Mesenchymal stem cell (in vitro differentiated cells and primary cell): ENCODE data around the gene OSBPL3.

Experiments used
- DNase-seq: peaks from one replicate; pipeline ENCODE4 v3.0.0-alpha.2; 2013
- H2AFZ ChIP-seq: one replicate; pipeline ENCODE4 v1.6.1; 2013; ENCODE audit warnings: low read depth, mild to moderate bottlenecking, control low read depth, inconsistent platforms, low read length, moderate library complexity
- H2AK5ac ChIP-seq: 2 replicates; pipeline ENCODE4 v1.6.1; 2013; ENCODE audit warnings: low read length, moderate library complexity, mild to moderate bottlenecking, inconsistent platforms; ENCODE audit not compliant: severe bottlenecking
- H2BK120ac ChIP-seq: one replicate; pipeline ENCODE4 v1.6.1; 2013; ENCODE audit warnings: low read depth, mild to moderate bottlenecking, inconsistent platforms, low read length, moderate library complexity
- H2BK12ac ChIP-seq, 2 experiments: one replicate each; pipeline ENCODE4 v1.6.1; 2013; ENCODE audit warnings: inconsistent platforms in 2 of 2, low read length in 2 of 2, mild to moderate bottlenecking in 2 of 2, moderate library complexity in 2 of 2, control low read depth in 1 of 2
- H2BK15ac ChIP-seq: one replicate; pipeline ENCODE4 v1.6.1; 2013; ENCODE audit warnings: mild to moderate bottlenecking, low read depth, inconsistent platforms; ENCODE audit not compliant: poor library complexity, severe bottlenecking
- H2BK5ac ChIP-seq: 2 replicates; pipeline ENCODE4 v1.6.1; 2013; ENCODE audit warnings: low read depth, mild to moderate bottlenecking, low read length, control low read depth, inconsistent platforms; ENCODE audit not compliant: poor library complexity, severe bottlenecking
- H3K14ac ChIP-seq, 2 experiments: one replicate each; pipeline ENCODE4 v1.6.1; 2013; ENCODE audit warnings: inconsistent platforms in 2 of 2, low read length in 2 of 2, control low read depth in 1 of 2, mild to moderate bottlenecking in 1 of 2, moderate library complexity in 1 of 2
- H3K18ac ChIP-seq, 2 experiments: one replicate each; pipeline ENCODE4 v1.6.1; 2013; ENCODE audit warnings: inconsistent platforms in 2 of 2, low read length in 2 of 2, control low read depth in 1 of 2, low read depth in 1 of 2, mild to moderate bottlenecking in 1 of 2
- H3K23ac ChIP-seq, 2 experiments: one replicate each; pipeline ENCODE4 v1.6.1; 2013; ENCODE audit warnings: inconsistent platforms in 2 of 2, low read length in 2 of 2, mild to moderate bottlenecking in 2 of 2, moderate library complexity in 2 of 2, control low read depth in 1 of 2
- H3K27ac ChIP-seq: 2 replicates; pipeline ENCODE4 v1.5.1; 2013; ENCODE audit warnings: mild to moderate bottlenecking, moderate library complexity, low read length, control low read depth, inconsistent platforms; ENCODE audit not compliant: poor library complexity, severe bottlenecking
- H3K27me3 ChIP-seq, 2 experiments: 2 replicates each; pipeline versions ENCODE4 v1.6.1 to v1.7.0; 2013; ENCODE audit warnings: low read length in 2 of 2, mild to moderate bottlenecking in 2 of 2, moderate library complexity in 2 of 2, control low read depth in 1 of 2, inconsistent platforms in 1 of 2; ENCODE audit not compliant: control insufficient read depth in 1 of 2, insufficient read depth in 1 of 2
- H3K36me3 ChIP-seq, 2 experiments: 2 replicates each; pipeline versions ENCODE4 v1.6.1 to v1.7.0; 2013; ENCODE audit warnings: low read length in 2 of 2, control low read depth in 1 of 2, inconsistent platforms in 1 of 2, low read depth in 1 of 2, mild to moderate bottlenecking in 1 of 2; ENCODE audit not compliant: insufficient read depth in 2 of 2, control insufficient read depth in 1 of 2
- H3K4ac ChIP-seq, 2 experiments: one replicate each; pipeline ENCODE4 v1.6.1; 2013; ENCODE audit warnings: inconsistent platforms in 2 of 2, low read length in 2 of 2, mild to moderate bottlenecking in 2 of 2, moderate library complexity in 2 of 2, control low read depth in 1 of 2, low read depth in 1 of 2
- H3K4me1 ChIP-seq: 2 replicates; pipeline ENCODE4 v1.6.1; 2013; ENCODE audit warnings: low read depth, low read length, control low read depth; ENCODE audit not compliant: control insufficient read depth, insufficient read depth
- H3K4me2 ChIP-seq: 2 replicates; pipeline ENCODE4 v1.6.1; 2013; ENCODE audit warnings: low read length, mild to moderate bottlenecking, inconsistent platforms; ENCODE audit not compliant: poor library complexity, severe bottlenecking
- H3K4me3 ChIP-seq, 2 experiments: 2 replicates each; pipeline versions ENCODE4 v1.5.1 to v1.7.0; 2013; ENCODE audit warnings: low read length in 2 of 2, mild to moderate bottlenecking in 2 of 2, control low read depth in 1 of 2, low read depth in 1 of 2; ENCODE audit not compliant: insufficient read depth in 1 of 2
- H3K79me1 ChIP-seq: replicated peaks from 2 replicates; pipeline ENCODE4 v1.6.1; 2013; ENCODE audit warnings: mild to moderate bottlenecking, control low read depth, low read length, inconsistent platforms; ENCODE audit not compliant: poor library complexity, severe bottlenecking
- H3K9ac ChIP-seq: 2 replicates; pipeline ENCODE4 v1.7.0; 2013; ENCODE audit warnings: mild to moderate bottlenecking, low read length, moderate library complexity
- H3K9me3 ChIP-seq: 2 replicates; pipeline ENCODE4 v1.7.0; 2013; ENCODE audit warnings: mild to moderate bottlenecking, low read length; ENCODE audit not compliant: control insufficient read depth
- H4K8ac ChIP-seq: one replicate; pipeline ENCODE4 v1.6.1; 2013; ENCODE audit warnings: inconsistent platforms, mild to moderate bottlenecking, low read length, moderate library complexity
- H4K91ac ChIP-seq: one replicate; pipeline ENCODE4 v1.6.1; 2013; ENCODE audit warnings: mild to moderate bottlenecking, low read length, inconsistent platforms
- WGBS: methylation state at CpG from one replicate; pipeline ENCODE4 v1.1.7; 2013; ENCODE audit warnings: mixed read lengths; 5-methylcytosine and 5-hydroxymethylcytosine counted together

The OSBPL3 gene

DNA sequence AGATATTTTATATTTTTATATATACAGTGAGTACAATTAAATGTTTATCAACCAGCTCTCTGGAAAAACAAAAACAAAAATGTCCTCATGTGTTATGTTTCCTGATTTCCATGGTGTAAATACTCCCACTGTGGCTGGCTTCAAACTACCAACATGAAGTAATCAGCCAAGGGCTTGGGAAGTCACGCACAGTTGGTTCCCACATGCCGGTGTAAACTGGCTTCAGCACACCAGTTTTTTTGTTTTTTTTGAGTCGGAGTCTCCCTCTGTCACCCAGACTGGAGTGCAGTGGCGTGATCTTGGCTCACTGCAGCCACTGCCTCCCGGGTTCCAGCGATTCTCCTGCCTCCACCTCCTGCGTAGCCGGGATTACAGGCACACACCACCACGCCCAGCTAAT, 11.8 kb downstream of the OSBPL3 start:
- Histone ChIP-seq H2BK15ac (no peak overlapping the region), H3K9ac (no peak overlapping the region), H2AK5ac (no peak overlapping the region), H3K4ac (no peak overlapping the region), H3K27ac (no peak overlapping the region), H3K4me2 (no peak overlapping the region), H4K91ac (no peak overlapping the region), H3K14ac (no peak overlapping the region), H2BK12ac (peak overlapping the region in 1 of 2 experiments; percentile 55), H3K4me1 (peaks cover 18% of the 10 kb centered on the region), H3K79me1 (peaks cover 17% of the 10 kb centered on the region), H3K4me3 (no peak overlapping the region), H3K18ac (peak overlapping the region in 1 of 2 experiments; percentile 67), H3K23ac (no peak overlapping the region), H3K9me3 (no peaks in the 10 kb centered on the region), H2BK5ac (no peak overlapping the region), H3K36me3 (no peaks in the 10 kb centered on the region), H2BK120ac (no peak overlapping the region), H4K8ac (peak overlapping the region; percentile 59), H3K27me3 (no peaks in the 10 kb centered on the region), H2AFZ (no peak overlapping the region)
- DNase-seq = no peak
- 82% methylated on average over 9 of the region's 9 CpGs for WGBS

DNA sequence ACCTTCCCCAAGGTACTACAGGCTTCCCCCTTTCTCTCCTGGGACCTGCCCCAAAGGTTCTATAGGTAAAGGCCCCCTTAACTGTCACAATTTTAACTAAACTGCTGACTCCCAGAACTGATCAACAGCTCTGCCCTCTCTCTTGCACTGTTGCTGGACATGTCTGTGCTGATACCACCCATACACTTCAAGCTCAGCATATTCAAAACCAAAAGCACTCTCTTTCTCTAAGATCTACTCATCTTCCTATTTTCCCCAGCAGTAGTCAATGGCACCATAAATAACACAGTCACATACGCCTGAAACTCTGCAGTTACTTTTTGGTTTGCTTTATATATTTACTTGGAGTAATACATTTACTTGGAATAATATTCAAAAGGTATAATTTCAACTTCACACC, 12.3 kb downstream of the OSBPL3 start:
- Histone ChIP-seq H2AK5ac (peak overlapping the region; percentile 92), H3K9me3 (no peaks in the 10 kb centered on the region), H2AFZ (no peak overlapping the region), H3K14ac (no peak overlapping the region), H3K9ac (peak overlapping the region; percentile 21), H3K4me3 (no peak overlapping the region), H3K18ac (no peak overlapping the region), H3K36me3 (no peaks in the 10 kb centered on the region), H3K27ac (no peak overlapping the region), H3K4ac (no peak overlapping the region), H2BK5ac (no peak overlapping the region), H2BK12ac (peak overlapping the region in 1 of 2 experiments; percentile 15), H2BK15ac (no peak overlapping the region), H2BK120ac (no peak overlapping the region), H3K4me2 (no peak overlapping the region), H3K4me1 (peaks cover 19% of the 10 kb centered on the region), H3K79me1 (peaks cover 18% of the 10 kb centered on the region), H4K8ac (no peak overlapping the region), H4K91ac (no peak overlapping the region), H3K27me3 (no peaks in the 10 kb centered on the region), H3K23ac (no peak overlapping the region)
- WGBS = no CpG with 5 or more reads among the region's 1 CpG
- no peak for DNase-seq

- Histone ChIP-seq H2BK5ac (no peak overlapping the region), H3K4ac (no peak overlapping the region), H2AFZ (no peak overlapping the region), H2BK15ac (no peak overlapping the region), H2AK5ac (no peak overlapping the region), H3K14ac (no peak overlapping the region), H4K91ac (no peak overlapping the region), H3K4me1 (peaks cover 18% of the 10 kb centered on the region), H3K27me3 (no peaks in the 10 kb centered on the region), H2BK12ac (no peak overlapping the region), H3K4me3 (no peak overlapping the region), H3K9me3 (no peaks in the 10 kb centered on the region), H3K4me2 (no peak overlapping the region), H3K36me3 (no peaks in the 10 kb centered on the region), H4K8ac (no peak overlapping the region), H3K9ac (no peak overlapping the region), H2BK120ac (no peak overlapping the region), H3K79me1 (peaks cover 17% of the 10 kb centered on the region), H3K27ac (no peak overlapping the region), H3K23ac (no peak overlapping the region), H3K18ac (no peak overlapping the region)
- peak; percentile 51 for DNase-seq
- WGBS = 86% methylated on average over 1 of the region's 1 CpG
Measured at GRCh38 chr7:24966802-24967201, 13.2 kb downstream of the OSBPL3 start.

GRCh38 chr7:24965831-24966708, 13.9 kb downstream of the OSBPL3 start:
- no peak overlapping the region for H2AFZ ChIP-seq
- H2BK12ac ChIP-seq = peak overlapping the region in 1 of 2 experiments; percentile 97
- H3K23ac ChIP-seq = no peak overlapping the region
- H4K8ac ChIP-seq = peak overlapping the region; percentile 35
- no peak overlapping the region for H3K18ac ChIP-seq
- H3K4ac ChIP-seq = no peak overlapping the region
- H2AK5ac ChIP-seq = no peak overlapping the region
- H3K27ac ChIP-seq = no peak overlapping the region
- H3K79me1 ChIP-seq = peaks cover 21% of the 10 kb centered on the region
- H4K91ac ChIP-seq = no peak overlapping the region
- H2BK15ac ChIP-seq = peak overlapping the region; percentile 44
- no peak overlapping the region for H3K14ac ChIP-seq
- WGBS = 89% methylated on average over 8 of the region's 8 CpGs
- H3K4me3 ChIP-seq = no peak overlapping the region
- no peak overlapping the region for H2BK120ac ChIP-seq
- no peaks in the 10 kb centered on the region for H3K9me3 ChIP-seq
- H3K27me3 ChIP-seq = no peaks in the 10 kb centered on the region
- DNase-seq = no peak
- peaks cover 12% of the 10 kb centered on the region for H3K4me1 ChIP-seq
- no peaks in the 10 kb centered on the region for H3K36me3 ChIP-seq
- no peak overlapping the region for H3K9ac ChIP-seq
- no peak overlapping the region for H2BK5ac ChIP-seq
- H3K4me2 ChIP-seq = no peak overlapping the region
